HG03432 (cell line): ENCODE results near the gene TMCC1.
A peak's percentile ranks its signal among the peaks of the same experiment; 100 is the strongest.
"Not testable (repeated sequence)": the region's sequence is repeated elsewhere in the genome, so short reads cannot be mapped to it uniquely, and the experiment has no call there.

Source experiments
- ATAC-seq: cut with Tn5 transposase; IDR thresholded peaks from one replicate; pipeline ENCODE4 v1.9.1; 2021; ENCODE audit warnings: mild to moderate bottlenecking, moderate library complexity; ENCODE audit not compliant: unreplicated experiment

The TMCC1 gene

GRCh38 chr3:129734449-129734848 lies 159.1 kb downstream of the TMCC1 start:
- no peak for ATAC-seq

DNA sequence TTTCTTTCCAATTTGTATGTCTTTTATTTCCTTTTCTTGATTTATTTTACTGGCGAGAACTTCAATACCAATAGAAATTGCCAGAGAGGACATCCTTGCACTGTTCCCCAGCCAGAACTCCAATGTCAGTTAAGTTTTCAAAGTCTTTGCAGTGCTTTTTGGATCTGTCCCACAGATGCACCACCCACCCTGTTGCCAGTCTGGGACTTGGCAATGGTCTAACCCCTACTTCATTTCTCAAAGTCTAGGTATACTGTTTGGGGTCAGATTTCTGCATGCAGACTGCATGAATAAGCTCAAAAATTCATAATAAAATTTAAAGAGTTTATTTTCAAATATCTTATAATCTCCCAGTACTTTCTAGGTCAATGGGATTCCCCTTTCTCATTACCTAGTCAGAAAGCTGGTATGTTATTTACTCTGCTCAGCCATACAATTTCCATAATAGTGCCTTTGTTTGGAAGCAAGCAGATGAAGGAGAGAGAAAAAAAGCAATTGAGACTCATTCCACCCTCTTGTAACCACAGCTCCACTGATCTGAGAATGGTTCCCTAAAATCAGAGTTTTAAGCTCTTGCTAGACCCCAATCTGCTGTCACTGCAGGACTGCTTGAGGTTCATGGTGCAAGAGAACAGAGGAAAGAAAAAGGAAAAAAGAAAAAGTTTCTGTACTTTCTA lies 161.2 kb downstream of the TMCC1 start:
- no peak for ATAC-seq

DNA sequence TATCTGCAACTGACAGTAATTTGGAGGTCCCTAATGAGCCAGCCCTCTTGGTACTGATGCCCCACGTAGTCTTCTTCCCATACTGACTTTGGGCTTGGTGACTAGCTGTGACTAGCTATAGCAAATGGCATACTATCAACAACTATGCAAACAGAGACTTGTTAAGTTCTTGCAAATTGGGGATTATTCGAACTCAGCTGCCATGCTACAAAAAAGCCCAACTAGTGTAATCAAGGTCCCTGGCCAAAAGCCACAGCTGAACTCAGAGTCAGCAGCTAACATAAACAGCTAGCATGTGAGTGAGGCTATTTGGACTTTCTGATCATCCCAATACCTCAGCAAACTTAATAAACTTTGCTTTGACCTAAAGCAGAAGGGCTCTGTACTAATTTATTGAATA lies 165.8 kb downstream of the TMCC1 start:
- no peak for ATAC-seq

GRCh38 chr3:129723558-129724324 lies 169.8 kb downstream of the TMCC1 start:
- ATAC-seq = no peak

- ATAC-seq = no peak
Measured at GRCh38 chr3:129722527-129722926, 171.0 kb downstream of the TMCC1 start.

- ATAC-seq = no peak
Measured at GRCh38 chr3:129718201-129718600, 175.3 kb downstream of the TMCC1 start.

- no peak for ATAC-seq
Measured at GRCh38 chr3:129715854-129716253, 177.7 kb downstream of the TMCC1 start.

- no peak for ATAC-seq
Measured at GRCh38 chr3:129708328-129708861, 185.1 kb downstream of the TMCC1 start.

- no peak for ATAC-seq
Measured at GRCh38 chr3:129705274-129705673, 188.2 kb downstream of the TMCC1 start.

GRCh38 chr3:129703913-129704312 lies 189.6 kb downstream of the TMCC1 start:
- ATAC-seq = no peak

- ATAC-seq = no peak
Measured at GRCh38 chr3:129702934-129703712, 190.4 kb downstream of the TMCC1 start.

- no peak for ATAC-seq
Measured at GRCh38 chr3:129701161-129701560, 192.3 kb downstream of the TMCC1 start.

DNA sequence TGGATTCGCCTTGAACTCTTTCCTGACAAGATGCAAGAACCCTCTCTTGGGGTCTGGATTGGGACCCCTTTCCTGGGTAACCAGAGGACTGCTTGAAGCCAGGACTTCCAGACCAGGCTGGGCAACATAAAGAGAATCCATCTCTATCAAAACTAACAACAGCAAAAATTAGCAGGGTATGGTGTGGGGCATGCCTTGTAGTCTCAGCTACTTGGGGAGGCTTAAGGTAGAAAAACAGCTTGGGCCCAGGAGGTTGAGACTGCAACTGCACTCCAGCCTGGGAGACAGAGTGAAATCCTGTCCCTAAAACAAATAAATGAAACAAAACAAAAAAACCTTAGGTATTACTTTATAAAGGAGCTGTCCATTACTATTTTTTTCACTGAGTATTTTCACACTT lies 193.9 kb downstream of the TMCC1 start:
- no peak for ATAC-seq

- ATAC-seq = no peak
Measured at GRCh38 chr3:129699199-129699598, 194.3 kb downstream of the TMCC1 start.

- ATAC-seq = no peak
Measured at GRCh38 chr3:129697229-129697969, 196.1 kb downstream of the TMCC1 start.

DNA sequence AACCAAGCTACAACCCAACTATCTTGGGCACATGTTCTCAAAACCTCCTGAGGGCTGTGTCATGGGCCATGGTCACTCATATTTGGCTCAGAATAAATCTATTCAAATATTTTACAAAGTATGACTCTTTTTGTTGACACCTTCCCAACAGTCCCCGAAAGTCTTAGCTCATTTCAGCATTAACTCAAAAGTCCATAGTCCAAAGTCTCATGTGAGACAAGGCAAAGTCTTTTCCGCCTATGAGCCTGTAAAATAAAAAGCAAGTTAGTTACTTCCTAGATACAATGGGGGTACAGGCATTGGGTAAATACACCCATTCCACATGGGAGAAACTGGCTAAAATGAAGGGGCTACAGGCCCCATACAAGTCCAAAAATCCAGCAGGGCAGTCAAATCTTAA lies 197.1 kb downstream of the TMCC1 start:
- ATAC-seq = not testable (repeated sequence)

DNA sequence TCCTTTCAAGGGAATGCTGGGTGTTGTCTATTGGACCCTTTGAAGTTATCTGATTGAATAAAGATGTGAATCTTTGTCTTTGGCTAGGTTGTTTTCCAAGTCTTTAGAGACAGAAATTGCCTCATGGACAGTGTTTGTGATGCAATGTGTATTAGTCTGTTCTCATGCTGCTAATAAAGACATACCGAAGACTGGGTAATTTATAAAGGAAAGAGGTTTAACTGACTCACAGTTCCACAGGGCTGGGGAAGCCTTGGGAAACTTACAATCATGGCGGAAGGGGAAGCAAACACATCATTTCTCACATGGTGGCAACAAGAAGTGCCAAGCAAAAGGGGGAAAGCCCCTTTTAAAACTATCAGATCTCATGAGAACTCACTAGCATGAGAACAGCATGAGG lies 198.3 kb downstream of the TMCC1 start:
- no peak for ATAC-seq

DNA sequence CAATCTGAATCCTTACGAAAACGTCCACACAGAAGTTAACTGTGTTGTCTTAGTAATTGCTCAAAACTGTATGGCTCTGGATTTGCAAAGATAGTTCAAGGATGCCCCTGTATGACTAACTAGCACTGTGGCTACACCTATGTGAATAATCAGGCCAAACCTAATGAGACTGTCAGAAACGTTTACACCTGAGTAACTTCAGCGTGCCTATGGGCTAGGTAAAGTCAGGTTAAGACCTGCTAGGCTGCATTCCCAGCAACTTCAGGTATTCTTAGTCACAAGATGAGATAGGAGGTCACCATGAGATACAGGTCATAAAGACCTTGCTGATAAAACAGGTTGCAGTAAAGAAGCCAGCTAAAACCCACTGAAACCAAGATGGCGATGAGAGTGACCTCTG lies 199.3 kb downstream of the TMCC1 start:
- ATAC-seq = no peak

GRCh38 chr3:129692743-129693142 lies 200.8 kb downstream of the TMCC1 start:
- ATAC-seq = no peak

GRCh38 chr3:129690963-129691362 lies 202.5 kb downstream of the TMCC1 start:
- ATAC-seq = no peak

DNA sequence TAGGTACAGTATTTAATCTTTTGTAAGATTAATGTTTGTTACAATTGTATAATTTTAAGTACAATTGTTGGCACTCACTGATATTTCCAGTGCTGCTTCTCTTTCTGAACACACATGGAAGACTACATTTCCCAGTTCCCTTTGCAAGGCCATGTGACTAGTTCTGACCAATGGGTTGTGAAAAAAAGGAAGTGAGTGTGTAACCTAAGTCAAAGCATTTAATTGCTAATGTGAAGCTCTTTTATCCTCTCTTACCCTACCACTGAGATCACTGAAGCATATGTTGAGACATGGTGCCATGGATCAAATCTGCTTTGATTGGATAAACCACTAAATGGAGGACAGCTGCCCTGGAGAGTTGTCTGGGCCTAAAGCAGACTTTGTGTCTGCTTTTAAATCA lies 203.1 kb downstream of the TMCC1 start:
- ATAC-seq = peak; percentile 78
